GM19193 (cell line): ENCODE data around the gene PSME3IP1.

ENCODE experiments used
- POLR2A ChIP-seq: IDR thresholded peaks from 4 replicates; pipeline ENCODE4 v1.6.1; 2011; ENCODE audit not compliant: insufficient read depth, insufficient read length; ENCODE audit errors: extremely low read depth

The PSME3IP1 gene

GRCh38 chr16:57141822-57142631 is 43.8 kb downstream of the PSME3IP1 start:
- no peak for TF ChIP-seq POLR2A

GRCh38 chr16:57140931-57141668 is 44.7 kb downstream of the PSME3IP1 start:
- no peak for TF ChIP-seq POLR2A

DNA sequence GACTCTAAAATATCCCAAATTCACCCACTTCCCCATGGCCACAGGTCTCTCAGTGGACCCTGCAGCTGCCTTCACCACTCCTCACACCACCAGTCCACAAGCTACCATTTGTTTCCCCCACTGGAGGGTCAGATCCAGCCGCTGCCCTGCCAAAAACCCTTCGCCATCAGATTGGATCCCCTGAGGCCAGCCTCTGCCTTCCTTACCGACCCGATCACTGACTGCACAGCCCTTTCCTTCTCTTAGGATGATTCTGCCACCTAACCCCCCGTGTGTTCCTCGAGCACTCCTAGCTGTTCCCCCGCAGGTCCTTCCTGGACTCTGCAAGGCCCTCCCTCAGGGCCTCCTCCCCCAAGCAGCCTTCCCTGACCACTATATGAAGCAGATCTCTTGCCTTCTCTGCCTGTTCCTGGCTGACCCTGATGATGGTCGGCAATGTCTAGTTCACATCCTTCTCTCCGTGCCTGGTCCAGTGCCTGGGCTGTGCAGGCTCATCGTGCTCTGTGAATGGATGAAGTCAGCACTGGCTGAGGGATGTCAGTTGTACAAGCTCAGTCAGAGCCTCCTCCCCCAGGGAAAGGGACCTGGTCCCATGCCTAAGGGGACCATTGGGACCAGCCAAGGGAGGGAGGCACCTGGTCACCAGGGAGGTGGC is 47.4 kb downstream of the PSME3IP1 start:
- no peak for TF ChIP-seq POLR2A

DNA sequence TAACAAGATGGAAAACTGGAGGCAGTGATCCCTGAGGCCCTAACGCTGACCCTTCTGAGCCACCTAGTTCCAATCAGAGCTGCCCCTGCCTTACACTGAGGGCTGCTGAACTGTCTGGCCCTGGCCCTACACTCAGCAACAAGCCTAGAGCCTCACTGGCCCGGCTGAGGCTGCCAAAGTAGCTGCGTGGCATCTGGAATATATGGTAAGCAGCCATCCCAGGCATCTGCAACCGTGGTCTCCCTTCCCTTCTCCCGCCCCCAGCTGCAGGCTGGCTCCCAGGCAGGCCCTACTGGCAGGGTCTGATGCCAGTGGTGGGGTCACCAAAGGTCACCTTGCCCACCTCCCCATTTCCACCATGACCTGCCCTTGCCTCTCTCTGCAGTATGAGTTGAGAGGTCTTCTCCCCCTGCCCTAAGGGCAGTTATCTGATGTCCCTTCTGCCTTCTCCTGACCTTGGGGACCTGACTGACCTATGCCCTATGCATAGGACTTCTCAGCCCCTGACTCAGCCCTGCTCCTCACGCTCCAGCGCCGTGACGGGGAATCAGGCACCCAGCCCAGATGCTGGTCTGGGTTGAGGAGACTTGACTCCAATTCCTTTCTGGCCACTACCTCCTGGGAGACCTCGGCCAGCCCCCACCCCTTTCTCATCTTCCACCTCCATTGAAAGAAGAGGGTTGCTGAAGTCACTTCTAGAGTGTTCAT is 48.1 kb downstream of the PSME3IP1 start:
- TF ChIP-seq POLR2A, result no peak

DNA sequence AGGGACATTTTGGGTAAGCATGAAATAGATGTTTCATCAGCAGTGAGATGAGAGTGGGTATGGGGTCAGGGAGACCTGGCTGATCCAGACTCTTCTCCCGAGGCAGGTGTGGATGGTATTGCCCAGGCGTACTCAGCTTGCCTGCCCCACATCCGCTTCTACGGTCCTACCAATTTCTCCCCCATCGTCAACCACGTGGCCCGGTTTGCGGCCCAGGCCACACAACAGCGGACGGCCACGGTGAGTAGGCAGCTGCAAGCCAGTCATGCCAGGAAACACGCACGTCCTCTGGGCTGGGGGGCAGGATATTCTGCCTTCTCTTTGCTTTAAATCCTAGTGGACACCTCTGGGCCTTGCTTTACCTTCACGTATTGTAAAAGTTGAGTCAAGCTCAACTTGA is 48.8 kb downstream of the PSME3IP1 start:
- TF ChIP-seq POLR2A, result no peak

DNA sequence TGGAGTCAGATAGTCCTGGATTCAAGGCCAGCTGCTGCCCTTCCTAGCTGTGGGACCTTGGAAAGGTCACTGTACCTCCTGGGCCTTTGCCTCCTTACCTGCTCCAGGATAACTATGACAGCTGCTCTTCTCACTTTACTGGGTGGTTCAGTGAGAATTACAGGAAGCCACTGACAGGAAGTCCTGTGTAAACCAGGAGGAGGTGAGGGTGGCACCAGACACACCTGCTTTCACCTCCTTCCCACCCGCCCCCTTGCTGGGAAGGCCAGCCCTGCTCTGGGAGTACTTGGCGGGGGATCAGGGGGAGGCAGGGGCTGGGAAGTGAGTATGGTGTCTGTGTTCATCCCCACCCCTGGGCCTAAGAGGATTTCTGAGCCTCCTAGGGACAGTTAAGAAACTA is 50.9 kb downstream of the PSME3IP1 start:
- TF ChIP-seq POLR2A, result no peak

GRCh38 chr16:57133886-57134285 is 52.0 kb downstream of the PSME3IP1 start:
- TF ChIP-seq POLR2A, result no peak

- TF ChIP-seq POLR2A, result no peak
Measured at GRCh38 chr16:57133031-57133430, 52.8 kb downstream of the PSME3IP1 start.

GRCh38 chr16:57132470-57132869 is 53.4 kb downstream of the PSME3IP1 start:
- no peak for TF ChIP-seq POLR2A

DNA sequence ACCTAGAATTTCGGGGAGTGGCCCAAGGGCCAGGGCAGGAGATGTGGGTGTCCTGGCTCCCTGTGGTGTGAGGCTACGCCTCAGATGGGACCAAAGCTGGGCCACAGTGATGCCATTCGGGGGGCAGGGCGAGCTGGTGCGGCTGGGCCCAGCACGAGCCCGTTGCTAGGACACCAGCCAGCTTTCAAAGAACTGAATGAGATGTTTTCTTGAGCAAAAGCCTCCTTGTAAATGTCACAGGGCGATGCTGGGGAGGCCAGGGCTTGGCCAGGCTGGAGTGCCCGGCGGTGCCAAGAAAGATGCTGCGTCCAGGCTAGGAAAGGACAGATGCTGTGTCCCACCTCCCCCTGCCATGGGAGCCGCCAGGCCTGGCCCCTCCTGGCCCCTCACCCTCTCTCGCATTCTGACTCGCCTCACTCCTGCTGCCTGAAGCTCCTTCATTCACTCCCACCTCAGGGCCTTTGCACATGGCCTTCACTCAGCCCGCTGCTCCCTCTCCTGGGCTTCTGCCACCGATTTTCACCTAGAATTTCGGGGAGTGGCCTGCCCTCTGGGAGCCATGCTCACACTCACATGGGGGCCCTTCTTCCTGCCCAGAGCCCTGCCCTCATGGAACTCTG is 54.4 kb downstream of the PSME3IP1 start:
- TF ChIP-seq POLR2A, result no peak

- TF ChIP-seq POLR2A, result no peak
Measured at GRCh38 chr16:57130950-57131321, 54.9 kb downstream of the PSME3IP1 start.

- TF ChIP-seq POLR2A, result no peak
Measured at GRCh38 chr16:57128771-57129389, 57.0 kb downstream of the PSME3IP1 start.

DNA sequence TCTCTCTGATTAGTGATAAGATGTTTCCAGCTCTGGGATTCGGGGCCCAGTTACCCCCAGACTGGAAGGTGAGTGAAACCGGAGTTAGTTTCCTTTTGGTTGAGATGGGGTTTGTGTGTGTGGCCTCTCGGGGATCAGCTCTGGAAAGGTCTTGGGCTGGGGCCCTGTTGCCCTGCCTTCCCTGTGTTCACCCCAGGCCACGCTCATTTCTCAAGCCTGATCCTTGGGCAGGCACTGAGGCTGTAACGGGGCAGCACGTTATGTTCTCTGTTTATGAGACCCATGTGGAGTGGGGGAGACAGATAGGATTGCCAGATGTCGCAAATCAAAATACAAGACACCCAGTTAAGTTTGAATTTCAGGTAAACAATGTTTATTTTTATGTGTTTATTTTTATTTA is 58.0 kb downstream of the PSME3IP1 start:
- no peak for TF ChIP-seq POLR2A
